GM18951 (cell line): Measurements from ENCODE around the gene TRIM37.
"Not testable (repeated sequence)": the region's sequence is repeated elsewhere in the genome, so short reads cannot be mapped to it uniquely, and the experiment has no call there.

ENCODE experiments used
- POLR2A ChIP-seq: IDR thresholded peaks from 4 replicates; pipeline ENCODE4 v1.6.1; 2011; ENCODE audit warnings: mild to moderate bottlenecking; ENCODE audit not compliant: insufficient read length, insufficient read depth; ENCODE audit errors: extremely low read depth
- in situ Hi-C: fragments of 300-500 bp; cut with MboI; formaldehyde crosslinking; loops from one replicate; pipeline ENCODE4 v1.12.0; 2022; ENCODE audit warnings: low sequenced_read_pairs, mixed read lengths, inconsistent platforms; ENCODE audit not compliant: unreplicated experiment

Gene TRIM37, protein sequence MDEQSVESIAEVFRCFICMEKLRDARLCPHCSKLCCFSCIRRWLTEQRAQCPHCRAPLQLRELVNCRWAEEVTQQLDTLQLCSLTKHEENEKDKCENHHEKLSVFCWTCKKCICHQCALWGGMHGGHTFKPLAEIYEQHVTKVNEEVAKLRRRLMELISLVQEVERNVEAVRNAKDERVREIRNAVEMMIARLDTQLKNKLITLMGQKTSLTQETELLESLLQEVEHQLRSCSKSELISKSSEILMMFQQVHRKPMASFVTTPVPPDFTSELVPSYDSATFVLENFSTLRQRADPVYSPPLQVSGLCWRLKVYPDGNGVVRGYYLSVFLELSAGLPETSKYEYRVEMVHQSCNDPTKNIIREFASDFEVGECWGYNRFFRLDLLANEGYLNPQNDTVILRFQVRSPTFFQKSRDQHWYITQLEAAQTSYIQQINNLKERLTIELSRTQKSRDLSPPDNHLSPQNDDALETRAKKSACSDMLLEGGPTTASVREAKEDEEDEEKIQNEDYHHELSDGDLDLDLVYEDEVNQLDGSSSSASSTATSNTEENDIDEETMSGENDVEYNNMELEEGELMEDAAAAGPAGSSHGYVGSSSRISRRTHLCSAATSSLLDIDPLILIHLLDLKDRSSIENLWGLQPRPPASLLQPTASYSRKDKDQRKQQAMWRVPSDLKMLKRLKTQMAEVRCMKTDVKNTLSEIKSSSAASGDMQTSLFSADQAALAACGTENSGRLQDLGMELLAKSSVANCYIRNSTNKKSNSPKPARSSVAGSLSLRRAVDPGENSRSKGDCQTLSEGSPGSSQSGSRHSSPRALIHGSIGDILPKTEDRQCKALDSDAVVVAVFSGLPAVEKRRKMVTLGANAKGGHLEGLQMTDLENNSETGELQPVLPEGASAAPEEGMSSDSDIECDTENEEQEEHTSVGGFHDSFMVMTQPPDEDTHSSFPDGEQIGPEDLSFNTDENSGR

DNA sequence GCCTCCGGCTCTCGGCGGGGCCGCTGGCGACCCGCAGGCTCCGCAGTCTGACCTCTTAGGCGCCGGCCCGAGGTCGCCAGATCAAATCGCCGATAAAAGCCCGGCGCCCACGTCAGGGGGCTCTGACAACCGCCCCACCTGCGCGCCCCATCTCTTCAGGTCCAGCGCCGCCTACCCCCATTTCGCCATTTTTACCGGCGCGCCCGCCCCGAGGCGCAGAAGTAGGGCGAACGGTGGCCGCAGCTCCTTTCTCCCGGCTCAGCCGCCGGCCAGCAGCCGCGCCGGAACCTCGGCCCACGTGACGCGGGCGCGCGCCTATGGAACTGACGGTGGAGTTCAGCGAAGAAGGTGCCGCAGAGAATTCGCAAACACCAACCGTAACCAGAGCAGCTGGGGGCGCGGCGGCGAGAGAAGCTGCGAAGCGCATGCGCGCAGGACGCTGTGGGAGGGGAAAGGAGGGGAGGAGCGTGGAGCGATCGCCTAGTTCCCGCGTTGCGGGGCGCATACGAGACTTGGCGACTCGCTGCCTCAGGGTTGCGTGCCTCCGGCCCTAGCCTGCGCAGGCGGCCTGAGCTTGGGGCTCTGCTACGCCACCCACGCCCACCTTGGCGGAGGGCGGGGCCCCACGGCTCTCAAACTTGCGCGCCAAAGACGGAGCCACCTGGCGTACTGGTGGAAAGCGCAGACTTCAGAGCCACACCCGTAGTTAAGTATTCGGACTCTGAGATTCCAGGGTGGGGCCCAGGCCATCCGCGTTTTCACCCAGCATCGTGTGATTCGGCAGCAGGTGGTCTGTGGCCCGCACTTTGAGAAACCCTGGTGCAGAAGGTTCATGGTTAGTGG is at the start of gene TRIM37:
TRIM37 (minus strand) TSS at position 418 of the 843 bp plus-strand sequence. CDS start 419 bp downstream, outside the sequence.
- in situ Hi-C loops = no loop called here
- peak; percentile 75 for TF ChIP-seq POLR2A

DNA sequence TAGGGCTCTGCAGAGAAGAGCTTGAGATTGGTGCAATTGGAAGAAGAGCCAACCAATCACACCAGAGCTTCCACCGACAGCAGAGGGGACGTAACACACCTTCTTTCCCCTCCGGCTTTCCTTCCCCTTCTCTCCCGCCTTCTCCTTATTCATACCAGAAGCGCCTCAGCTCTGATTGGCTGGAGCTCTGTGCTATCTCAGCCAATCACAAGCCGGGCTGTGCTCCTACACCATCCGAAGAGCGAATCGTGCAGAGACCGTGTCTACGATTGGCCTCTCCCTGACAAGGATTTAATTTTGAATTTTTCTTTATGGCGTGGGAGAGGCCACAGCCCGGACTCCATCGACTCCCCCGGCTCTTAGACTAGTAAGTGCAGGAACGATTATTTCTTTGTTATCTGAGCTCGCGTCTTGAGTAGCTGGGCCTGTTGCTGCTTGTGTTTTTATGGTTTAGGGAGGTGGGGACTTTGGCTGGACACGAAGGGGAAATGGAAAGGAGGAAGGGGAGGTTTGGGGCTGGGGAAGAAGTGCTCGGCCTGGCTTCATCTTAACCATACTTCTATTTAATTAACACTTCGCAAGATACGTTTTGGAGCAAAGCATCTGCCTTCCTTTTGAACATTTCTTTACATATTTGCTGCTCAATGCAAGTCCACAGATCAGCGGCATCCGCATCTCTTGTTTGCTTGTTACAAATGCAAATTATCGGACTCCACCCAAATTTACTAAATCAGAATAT is 48.9 kb upstream of the TRIM37 start, which contains the start of gene PRR11:
PRR11 (plus strand) TSS at position 308 of the 739 bp plus-strand sequence. CDS start 14,007 bp downstream, outside the sequence.
- in situ Hi-C loops = no loop called here
- TF ChIP-seq POLR2A = peak; percentile 41

DNA sequence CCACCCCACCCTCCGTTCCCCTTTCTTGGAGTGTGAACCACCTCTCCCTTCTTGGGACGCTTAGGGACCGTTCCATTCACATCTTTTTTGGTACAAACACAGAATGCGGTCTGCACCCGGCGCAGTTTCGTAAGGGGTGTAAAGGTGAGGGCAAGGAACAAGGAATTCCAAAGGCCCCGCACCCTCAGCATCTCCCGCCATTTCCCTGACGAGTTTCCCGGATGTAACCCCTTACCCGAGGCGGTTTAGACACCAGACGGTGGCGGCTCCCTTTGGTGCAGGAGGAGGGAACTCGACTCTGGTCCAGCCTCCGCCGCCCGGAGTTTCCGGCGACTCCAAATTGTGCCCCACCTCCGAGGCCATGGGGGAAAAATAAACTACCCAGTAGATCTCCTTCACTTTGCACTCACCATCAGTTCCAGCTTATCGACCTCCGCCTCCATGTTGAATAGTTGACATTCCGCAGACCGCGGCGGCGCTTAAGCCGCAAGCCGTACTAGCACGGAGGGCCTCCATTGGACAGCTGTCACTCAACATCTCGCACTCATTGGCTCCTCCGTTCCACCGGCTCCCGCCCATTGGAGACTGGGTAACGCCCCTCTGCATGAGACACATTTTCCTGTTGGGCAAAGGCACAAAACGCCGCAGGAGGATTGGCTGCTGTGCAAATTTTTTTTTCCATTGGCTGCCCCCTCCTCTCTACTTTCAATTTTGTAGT is 48.2 kb upstream of the TRIM37 start, which contains the start of gene SKA2:
SKA2 (minus strand) TSS at position 466 of the 718 bp plus-strand sequence; CDS start at position 443, 23 bp downstream.
- in situ Hi-C loops = no loop called here
- peak; percentile 69 for TF ChIP-seq POLR2A

DNA sequence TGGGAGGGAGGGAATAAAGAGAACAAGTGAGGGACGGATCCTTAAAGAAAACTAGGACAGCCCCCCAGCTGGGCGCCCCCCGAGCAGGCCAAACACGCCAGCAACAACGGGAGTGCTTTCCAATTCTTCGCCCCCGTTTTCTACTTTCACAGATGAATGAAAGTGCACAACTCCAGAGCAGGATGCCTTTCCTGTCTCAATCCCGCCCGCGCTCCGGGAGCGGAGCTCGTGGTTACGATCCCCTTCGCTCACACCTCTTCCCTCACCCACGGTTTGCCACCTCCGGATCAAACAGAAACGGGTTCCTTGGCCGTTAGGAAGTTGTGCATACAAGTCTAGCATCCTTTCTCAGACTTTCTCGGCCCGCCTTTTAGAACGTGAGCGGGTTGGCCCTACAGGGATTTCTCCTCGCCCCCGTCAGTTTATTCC is 47.6 kb upstream of the TRIM37 start:
- in situ Hi-C loops = no loop called here
- no peak for TF ChIP-seq POLR2A

DNA sequence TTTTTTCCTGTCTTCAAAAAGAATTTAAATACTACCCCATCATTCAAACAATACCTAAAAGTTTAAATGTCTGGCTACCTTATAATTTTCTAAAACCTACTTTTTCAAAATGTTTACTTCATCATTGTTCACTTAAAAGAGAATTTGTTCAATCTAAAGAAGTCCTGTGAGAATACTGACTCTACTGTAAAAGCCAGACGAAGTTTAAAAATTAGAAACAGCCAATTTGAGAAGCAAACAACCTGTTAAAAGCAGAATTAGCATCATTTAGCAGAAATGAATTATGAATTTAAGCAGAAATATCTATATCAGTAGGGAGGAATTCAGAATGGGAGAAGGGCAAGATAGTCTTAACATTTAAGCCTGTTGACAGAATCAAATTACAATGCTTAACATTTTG is 46.2 kb upstream of the TRIM37 start:
- in situ Hi-C loops = no loop called here
- TF ChIP-seq POLR2A = no peak

DNA sequence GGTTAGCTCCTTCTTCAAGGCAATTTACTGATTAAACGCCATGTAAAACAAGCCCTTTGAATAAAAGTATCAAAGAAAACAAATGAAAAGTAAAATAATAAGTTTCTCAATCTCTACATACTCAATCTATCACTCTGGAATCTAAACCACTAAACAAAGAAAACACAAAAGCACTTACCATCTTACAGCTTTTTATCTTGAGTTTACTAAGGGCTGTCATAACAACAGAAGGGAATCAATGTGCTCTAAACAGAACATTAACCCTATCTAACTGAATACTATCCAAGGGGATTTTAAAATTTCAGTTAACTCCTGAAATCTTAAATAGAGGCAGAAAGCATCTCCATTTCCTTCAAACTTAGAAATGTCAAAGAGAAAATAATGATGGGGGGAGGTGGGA is 44.9 kb upstream of the TRIM37 start:
- in situ Hi-C loops = no loop called here
- TF ChIP-seq POLR2A = no peak

DNA sequence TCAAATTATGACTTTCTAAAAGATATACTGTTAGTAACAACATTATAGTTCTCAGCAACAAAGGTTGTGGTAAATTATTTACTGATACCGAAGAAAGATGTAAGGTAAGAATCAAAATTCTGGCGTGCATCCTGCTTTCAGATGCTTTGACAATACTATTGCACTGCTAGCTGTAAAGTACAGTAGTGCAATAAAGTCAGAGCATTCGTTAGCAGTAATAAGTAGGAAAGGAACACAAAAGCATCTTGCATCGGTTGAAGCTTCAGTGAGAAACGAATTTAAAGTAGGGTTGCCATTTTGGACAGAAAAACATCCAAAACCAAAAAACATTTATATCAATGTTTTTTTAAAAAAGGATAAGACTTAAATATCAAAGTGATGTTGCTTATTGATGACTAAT is 44.3 kb upstream of the TRIM37 start:
- in situ Hi-C loops = no loop called here
- TF ChIP-seq POLR2A = no peak

DNA sequence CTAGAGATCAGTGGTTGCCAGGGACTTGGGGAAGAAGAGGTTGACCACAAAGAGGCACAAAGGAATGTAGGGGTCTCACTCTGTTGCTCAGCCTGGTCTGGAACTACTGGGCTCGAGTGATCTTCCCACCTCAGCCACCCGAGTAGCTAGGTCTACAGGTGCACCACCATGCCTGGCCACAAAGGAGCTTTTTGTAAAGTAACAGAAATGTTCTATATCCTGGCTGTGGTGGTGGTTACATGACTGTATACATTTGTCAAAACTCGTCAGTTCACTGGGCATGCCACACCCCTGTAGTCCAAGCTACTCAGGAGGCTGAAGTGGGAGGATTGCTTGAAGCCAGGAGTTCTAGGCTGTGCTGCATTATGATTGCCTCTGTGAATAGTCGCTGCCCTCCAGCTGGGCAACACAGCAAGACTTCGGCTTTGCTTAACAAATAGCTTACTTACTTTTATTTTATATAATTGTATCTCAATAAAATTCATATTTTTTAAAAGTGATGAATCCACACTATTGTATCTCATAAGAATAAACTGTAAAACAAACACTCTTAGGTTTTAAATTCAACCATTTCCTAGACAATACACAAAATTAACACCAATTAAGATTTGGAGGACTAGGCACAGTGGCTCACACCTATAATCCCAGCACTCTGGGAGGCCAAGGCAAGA is 43.3 kb upstream of the TRIM37 start:
- no peak for TF ChIP-seq POLR2A
- in situ Hi-C loops = no loop called here

DNA sequence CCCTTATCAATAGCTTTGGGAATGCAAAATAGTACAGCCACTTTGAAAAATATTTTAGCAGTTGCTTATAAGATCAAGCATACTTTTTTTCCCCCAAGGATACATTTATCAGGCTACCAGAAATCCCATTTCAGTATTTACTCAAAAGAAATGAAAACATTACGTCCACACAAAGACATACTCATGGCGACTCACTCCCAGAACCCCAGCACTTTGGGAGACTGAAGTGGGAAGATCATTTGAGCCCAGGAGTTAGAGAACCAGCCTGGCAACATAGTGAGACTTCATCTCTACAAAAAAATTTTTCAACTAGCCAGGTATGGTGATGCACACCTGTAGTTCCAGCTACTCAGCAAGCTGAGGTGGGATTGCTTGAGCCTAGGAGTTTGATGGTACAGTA is 42.4 kb upstream of the TRIM37 start:
- no peak for TF ChIP-seq POLR2A
- in situ Hi-C loops = no loop called here

DNA sequence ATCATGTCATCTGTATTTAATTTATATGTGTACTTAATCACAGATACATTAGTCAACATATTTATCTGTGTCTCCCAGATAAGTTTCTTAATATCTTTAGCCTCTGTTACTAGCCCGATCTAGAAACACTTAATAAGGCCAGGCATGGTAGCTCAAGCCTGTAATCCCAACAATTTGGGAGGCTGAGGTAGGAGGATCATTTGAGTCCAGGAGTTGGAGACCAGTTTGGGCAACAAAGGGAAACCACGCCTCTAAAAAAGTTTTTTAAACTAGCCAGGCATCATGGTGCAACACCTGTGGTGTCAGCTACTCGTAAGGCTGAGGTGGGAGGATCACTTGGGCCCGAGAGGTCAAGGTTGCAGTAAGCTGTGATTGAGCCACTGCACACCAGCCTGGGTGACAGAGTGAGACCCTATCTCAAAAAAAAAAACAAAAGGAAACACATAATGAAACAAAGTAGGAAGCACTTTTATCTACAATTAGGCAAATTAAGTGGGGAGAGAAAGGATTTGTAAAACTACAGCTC is 39.0 kb upstream of the TRIM37 start:
- in situ Hi-C loops = no loop called here
- no peak for TF ChIP-seq POLR2A

DNA sequence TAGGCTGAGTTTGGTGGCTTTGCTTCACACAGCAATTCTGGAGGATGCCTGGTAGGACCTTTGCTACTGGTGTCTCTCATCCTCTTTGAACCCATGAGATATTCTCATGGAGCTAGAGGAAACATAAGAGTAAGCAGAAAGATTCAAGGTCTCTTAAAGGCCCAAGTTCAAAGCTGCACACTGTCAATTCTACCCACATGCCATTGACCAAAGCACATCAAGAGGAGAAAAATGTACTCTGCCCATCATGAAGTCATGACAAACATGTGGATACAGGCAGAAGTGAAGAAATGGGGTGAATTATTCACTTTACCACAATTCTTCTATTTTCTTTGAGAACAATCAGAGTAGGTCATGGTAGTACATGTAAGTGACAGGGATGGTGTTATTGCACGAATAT is 35.2 kb upstream of the TRIM37 start:
- in situ Hi-C loops = no loop called here

DNA sequence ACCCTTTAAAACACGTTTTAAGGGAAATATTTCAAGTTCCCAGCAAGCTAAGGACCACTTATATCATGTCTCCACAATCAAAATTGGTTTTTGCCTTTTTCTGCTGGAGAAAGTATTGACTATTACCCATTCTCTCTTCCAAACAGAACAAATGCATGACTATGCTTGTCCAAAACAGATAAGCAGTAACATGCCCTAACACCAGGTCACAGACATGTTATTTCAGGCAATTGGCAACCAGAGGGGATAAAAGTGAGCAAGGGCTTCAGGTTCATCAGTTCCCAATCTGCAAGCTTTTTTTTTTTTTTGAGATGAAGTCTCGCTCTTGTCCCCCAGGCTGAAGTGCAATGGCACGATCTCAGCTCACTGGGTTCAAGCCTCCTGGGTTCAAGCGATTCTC is 33.3 kb upstream of the TRIM37 start:
- no peak for TF ChIP-seq POLR2A
- in situ Hi-C loops = no loop called here

More for the DNA sequence above, 35.2 kb upstream of the TRIM37 start:
- TF ChIP-seq POLR2A = no peak

DNA sequence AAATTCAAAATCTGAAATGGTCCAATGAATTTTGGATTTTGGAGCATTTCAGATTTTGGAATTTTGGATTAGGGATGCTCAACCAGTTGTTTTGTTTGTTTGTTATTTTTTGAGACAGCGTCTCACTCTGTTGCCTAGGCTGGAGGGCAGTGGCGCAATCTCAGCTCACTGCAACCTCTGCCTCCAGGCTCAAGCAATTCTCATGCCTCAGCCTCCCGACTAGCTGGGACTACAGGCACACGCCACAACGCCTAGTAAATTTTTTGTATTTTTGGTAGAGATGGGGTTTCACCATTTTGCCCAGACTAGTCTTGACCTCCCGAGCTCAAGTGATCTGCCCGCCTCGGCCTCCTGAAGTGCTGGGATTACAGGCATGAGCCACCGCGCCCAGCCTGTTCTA is 31.7 kb upstream of the TRIM37 start:
- in situ Hi-C loops = not testable (repeated sequence)
